BLaER1 treated with 17β-estradiol and CSF1 and Interleukin-3, amounts not matched to agents 10 nM and 100 nM (cell line): Measurements from ENCODE around the gene XPR1.
A peak's percentile ranks its signal among the peaks of the same experiment; 100 is the strongest.

ENCODE experiments used
- H3K27ac ChIP-seq, 11 experiments: shearing (Covaris generic); formaldehyde crosslinking; 2 replicates each; pipeline ENCODE4 v1.8.1; 2022
- H3K27me3 ChIP-seq, 11 experiments: shearing (Covaris generic); formaldehyde crosslinking; 2 replicates each; pipeline ENCODE4 v1.8.1; 2022
- H3K36me3 ChIP-seq, 11 experiments: shearing (Covaris generic); formaldehyde crosslinking; 2 replicates each; pipeline ENCODE4 v1.8.1; 2022
- H3K4me1 ChIP-seq, 10 experiments: shearing (Covaris generic); formaldehyde crosslinking; 2 replicates each; pipeline ENCODE4 v1.8.1; 2022
- H3K4me2 ChIP-seq, 11 experiments: shearing (Covaris generic); formaldehyde crosslinking; 2 replicates each; pipeline ENCODE4 v1.8.1; 2022
- H3K4me3 ChIP-seq, 10 experiments: shearing (Covaris generic); formaldehyde crosslinking; 2 replicates each; pipeline ENCODE4 v1.8.1; 2022
- H3K9ac ChIP-seq, 11 experiments: shearing (Covaris generic); formaldehyde crosslinking; 2 replicates each; pipeline ENCODE4 v1.8.1; 2022
- H3K9me3 ChIP-seq, 11 experiments: shearing (Covaris generic); formaldehyde crosslinking; replicated peaks in 1 of 11; 2 replicates each; pipeline ENCODE4 v1.8.1; 2022
- H4K20me1 ChIP-seq, 11 experiments: shearing (Covaris generic); formaldehyde crosslinking; 2 replicates each; pipeline ENCODE4 v1.8.1; 2022
- Cebpa-rat ChIP-seq, 11 experiments: shearing (Covaris generic); IDR thresholded peaks; 2 replicates each; pipeline ENCODE4 v1.8.1; 2022

The XPR1 gene

DNA sequence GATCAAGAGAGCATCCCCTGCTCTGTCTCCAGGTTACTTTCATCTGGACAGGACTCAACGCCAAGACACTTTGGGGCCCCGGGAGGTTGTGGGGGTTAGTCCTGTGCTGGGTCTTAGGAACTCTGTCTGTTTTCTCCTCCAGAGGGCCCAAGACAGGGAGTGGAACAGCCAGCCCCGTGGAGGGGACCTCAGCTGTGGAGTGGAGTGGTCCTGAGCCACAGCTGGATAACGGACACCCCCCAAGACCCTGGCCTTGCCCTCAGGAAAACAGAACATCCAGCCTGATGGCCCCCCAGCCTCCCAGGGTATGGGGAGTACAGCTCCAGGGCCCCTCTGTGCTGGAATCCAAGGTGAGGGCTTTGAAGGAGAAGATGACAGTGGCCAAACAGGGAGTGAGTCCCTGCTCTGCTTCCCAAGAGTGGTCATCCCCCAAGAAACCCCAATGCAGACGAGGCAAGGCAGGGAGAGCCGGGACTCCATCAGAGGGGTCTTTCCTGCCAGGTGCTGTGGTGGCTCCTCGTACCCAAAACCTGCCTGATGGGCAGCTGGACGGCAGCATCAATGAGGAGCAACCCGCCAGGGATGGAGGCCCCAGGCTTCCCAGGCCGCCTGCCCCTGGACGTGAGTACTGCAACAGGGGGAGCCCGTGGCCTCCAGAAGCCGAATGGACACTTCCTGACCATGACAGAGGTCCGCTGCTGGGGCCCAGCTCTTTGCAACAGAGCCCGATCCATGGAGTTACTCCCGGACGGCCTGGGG lies 284.4 kb downstream of the XPR1 start:
- Histone ChIP-seq H3K9ac (no peak overlapping the region), H3K9me3 (no peaks in the 10 kb centered on the region), H3K4me1 (peaks cover 27 to 51% (median 48%) of the 10 kb centered on the region in 10 experiments), H3K36me3 (no peaks in the 10 kb centered on the region), H3K4me3 (no peak overlapping the region), H3K4me2 (no peak overlapping the region), H3K27ac (no peak overlapping the region), H4K20me1 (peaks cover 0 to 57% (median 20%) of the 10 kb centered on the region in 11 experiments; a peak in 15 of 22 replicates), H3K27me3 (peaks cover 53 to 78% (median 65%) of the 10 kb centered on the region in 11 experiments)
- no peak for TF ChIP-seq Cebpa-rat (IDR thresholded peaks at IDR 0.05)

DNA sequence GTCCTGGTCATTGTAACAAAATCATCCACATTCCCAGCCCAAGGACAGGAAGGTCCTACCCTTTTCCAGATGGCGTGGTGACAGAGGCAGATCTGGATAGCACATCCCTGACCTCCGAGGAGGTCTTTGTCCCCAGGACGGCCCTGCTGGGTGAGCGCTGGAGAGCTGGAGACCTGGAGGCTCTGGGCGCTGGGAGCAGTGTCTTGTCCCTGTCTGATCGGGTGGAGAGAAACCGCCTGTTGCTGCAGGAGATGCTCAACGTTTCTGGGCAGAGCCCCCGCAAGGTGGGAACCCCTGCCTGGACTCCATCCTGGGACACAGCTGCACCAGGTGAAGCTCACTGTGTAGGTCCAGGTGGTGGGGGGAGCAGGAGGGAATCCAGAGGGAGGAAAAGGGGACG lies 284.9 kb downstream of the XPR1 start:
- Histone ChIP-seq H4K20me1 (peaks cover 0 to 54% (median 17%) of the 10 kb centered on the region in 11 experiments; a peak in 15 of 22 replicates), H3K27ac (no peak overlapping the region), H3K9me3 (no peaks in the 10 kb centered on the region), H3K4me1 (peaks cover 27 to 57% (median 50%) of the 10 kb centered on the region in 10 experiments), H3K4me3 (no peak overlapping the region), H3K9ac (no peak overlapping the region), H3K36me3 (no peaks in the 10 kb centered on the region), H3K27me3 (peaks cover 48 to 73% (median 59%) of the 10 kb centered on the region in 11 experiments), H3K4me2 (no peak overlapping the region)
- TF ChIP-seq Cebpa-rat (IDR thresholded peaks at IDR 0.05), result no peak

DNA sequence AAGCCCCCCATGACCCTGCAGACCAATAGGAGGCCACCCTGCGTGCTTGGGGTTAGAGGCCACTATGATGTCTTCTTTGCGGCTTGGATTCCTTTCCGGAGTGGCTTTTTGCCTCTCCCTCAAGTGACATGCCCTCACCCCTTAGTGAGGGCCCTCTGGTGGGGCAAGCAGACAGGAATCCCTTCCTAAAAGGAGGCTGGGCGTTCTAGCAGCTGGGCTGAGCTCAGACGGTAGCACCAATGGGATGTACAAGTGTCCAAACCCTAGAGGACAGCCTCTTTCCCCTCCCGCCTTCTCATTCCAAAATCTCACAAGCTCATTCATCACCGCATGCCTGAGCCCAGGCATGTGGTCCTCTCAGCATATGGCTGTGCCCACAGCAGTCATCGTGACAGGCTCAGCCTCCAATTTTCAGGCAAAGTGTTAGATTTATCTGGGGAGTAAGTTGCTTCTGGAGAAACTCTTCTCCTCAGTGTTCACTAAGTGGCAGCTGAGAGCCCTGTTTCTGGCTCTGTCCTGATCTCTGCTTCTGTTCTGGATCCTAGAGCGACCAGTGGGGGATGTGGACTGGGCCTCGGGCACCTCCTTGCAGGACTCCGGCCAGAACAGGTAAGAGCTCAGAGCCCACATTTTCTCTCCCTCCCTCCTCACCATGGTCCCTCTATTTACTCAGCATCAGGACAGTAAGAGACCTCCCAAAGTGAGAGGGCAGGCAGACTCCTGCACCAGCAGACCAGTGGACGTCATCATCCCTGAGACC lies 285.7 kb downstream of the XPR1 start:
- Histone ChIP-seq H3K27me3 (peaks cover 41 to 73% (median 52%) of the 10 kb centered on the region in 11 experiments), H3K4me2 (peak overlapping the region in 7 of 11 experiments; percentile 69 to 88 (median 77); a peak in 13 of 22 replicates), H4K20me1 (peaks cover 0 to 48% (median 10%) of the 10 kb centered on the region in 11 experiments; a peak in 14 of 22 replicates), H3K36me3 (no peaks in the 10 kb centered on the region), H3K27ac (no peak overlapping the region), H3K4me3 (no peak overlapping the region), H3K9ac (no peak overlapping the region), H3K4me1 (peaks cover 23 to 57% (median 50%) of the 10 kb centered on the region in 10 experiments), H3K9me3 (no peaks in the 10 kb centered on the region)
- no peak for TF ChIP-seq Cebpa-rat (IDR thresholded peaks at IDR 0.05)

DNA sequence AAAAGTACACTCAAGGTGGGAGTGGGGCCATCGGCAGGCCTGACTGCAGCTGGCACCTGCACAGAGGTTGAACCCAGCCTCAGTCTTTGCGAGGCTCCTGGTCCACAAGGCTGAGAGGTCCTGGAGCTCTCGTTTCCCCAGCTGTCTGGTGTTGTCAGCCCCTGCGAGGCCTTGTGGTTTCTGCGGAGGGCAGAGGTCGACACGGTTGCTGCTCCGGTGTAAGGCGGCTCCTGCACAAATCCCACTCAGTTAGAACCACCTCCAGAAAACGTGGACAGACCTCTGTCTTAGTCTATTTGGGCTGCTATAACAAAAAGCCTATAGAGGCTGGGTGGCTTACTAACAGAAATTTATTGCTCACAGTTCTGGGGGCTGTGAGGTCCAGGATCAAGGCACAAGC lies 286.7 kb downstream of the XPR1 start:
- H3K4me2 ChIP-seq, result peak overlapping the region; percentile 28 to 88 (median 73); a peak in 20 of 22 replicates
- H3K9me3 ChIP-seq, result no peaks in the 10 kb centered on the region
- no peaks in the 10 kb centered on the region for H3K36me3 ChIP-seq
- H3K27ac ChIP-seq, result no peak overlapping the region
- no peak for TF ChIP-seq Cebpa-rat (IDR thresholded peaks at IDR 0.05)
- H4K20me1 ChIP-seq, result peaks cover 0 to 37% (median 1%) of the 10 kb centered on the region in 11 experiments; a peak in 9 of 22 replicates
- H3K4me1 ChIP-seq, result peaks cover 26 to 57% (median 50%) of the 10 kb centered on the region in 10 experiments
- peaks cover 30 to 73% (median 41%) of the 10 kb centered on the region in 11 experiments for H3K27me3 ChIP-seq
- no peak overlapping the region for H3K4me3 ChIP-seq
- H3K9ac ChIP-seq, result no peak overlapping the region

DNA sequence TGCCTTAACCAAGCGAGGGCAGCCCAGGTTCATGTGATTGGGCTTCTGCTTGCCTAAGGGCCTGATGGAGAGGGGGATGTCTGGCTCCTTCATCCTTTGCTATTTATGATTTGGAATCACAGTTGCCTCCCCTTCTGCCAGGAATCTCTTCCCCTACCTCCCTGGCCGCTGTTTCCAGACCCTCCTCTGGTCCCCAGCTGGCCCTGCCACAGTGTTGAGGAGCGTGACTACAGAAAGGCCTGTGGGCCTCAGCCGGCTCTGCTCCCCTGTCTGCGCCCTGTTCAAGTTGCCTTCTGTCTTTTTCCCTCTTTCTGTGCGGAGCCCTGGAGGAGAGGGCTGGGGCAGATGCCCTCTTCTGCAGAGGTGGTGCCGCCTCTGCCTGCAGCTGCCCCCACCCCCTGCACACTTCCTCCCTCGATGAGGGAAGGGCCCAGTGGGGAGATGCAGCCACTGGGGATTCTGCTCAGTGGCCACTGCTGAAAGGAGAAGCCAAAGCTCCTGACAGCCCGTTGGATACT lies 287.4 kb downstream of the XPR1 start:
- no peak overlapping the region for H3K27ac ChIP-seq
- peaks cover 23 to 67% (median 34%) of the 10 kb centered on the region in 11 experiments for H3K27me3 ChIP-seq
- H4K20me1 ChIP-seq, result peaks cover 0 to 37% (median 0%) of the 10 kb centered on the region in 11 experiments; a peak in 6 of 22 replicates
- H3K4me2 ChIP-seq, result peak overlapping the region; percentile 28 to 88 (median 73); a peak in 21 of 22 replicates
- TF ChIP-seq Cebpa-rat (IDR thresholded peaks at IDR 0.05), result no peak
- H3K4me1 ChIP-seq, result peaks cover 27 to 63% (median 57%) of the 10 kb centered on the region in 10 experiments
- peak overlapping the region in 1 of 11 experiments; percentile 27; a peak in 1 of 22 replicates for H3K9ac ChIP-seq
- H3K4me3 ChIP-seq, result no peak overlapping the region
- H3K36me3 ChIP-seq, result no peaks in the 10 kb centered on the region
- H3K9me3 ChIP-seq, result no peaks in the 10 kb centered on the region

DNA sequence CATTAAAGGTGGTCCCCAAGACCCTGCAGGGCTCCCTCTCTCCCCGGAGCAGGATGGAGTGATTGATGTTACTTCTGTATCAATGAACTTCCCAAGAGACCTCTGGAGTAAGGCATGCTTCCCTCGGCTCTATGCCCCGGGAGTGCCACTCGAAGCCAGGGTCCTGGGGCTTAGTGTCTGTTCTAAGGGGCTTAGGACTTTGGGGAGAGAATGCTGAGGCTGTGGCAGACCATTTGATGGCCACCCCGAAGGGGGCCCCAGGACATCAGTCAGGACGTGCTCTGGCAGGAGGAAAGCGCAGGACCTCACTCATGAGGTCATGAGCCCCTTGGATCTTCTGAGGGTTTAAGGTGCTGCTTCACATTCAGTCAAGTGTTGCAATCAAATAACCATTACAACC lies 288.4 kb downstream of the XPR1 start:
- no peak for TF ChIP-seq Cebpa-rat (IDR thresholded peaks at IDR 0.05)
- peaks cover 27 to 72% (median 65%) of the 10 kb centered on the region in 10 experiments for H3K4me1 ChIP-seq
- H3K9me3 ChIP-seq, result no peaks in the 10 kb centered on the region
- peaks cover 0 to 39% (median 0%) of the 10 kb centered on the region in 11 experiments; a peak in 6 of 22 replicates for H4K20me1 ChIP-seq
- H3K4me2 ChIP-seq, result peak overlapping the region in 10 of 11 experiments; percentile 36 to 88 (median 75); a peak in 18 of 22 replicates
- peaks cover 13 to 58% (median 25%) of the 10 kb centered on the region in 11 experiments for H3K27me3 ChIP-seq
- H3K4me3 ChIP-seq, result no peak overlapping the region
- no peaks in the 10 kb centered on the region for H3K36me3 ChIP-seq
- H3K27ac ChIP-seq, result no peak overlapping the region
- no peak overlapping the region for H3K9ac ChIP-seq

DNA sequence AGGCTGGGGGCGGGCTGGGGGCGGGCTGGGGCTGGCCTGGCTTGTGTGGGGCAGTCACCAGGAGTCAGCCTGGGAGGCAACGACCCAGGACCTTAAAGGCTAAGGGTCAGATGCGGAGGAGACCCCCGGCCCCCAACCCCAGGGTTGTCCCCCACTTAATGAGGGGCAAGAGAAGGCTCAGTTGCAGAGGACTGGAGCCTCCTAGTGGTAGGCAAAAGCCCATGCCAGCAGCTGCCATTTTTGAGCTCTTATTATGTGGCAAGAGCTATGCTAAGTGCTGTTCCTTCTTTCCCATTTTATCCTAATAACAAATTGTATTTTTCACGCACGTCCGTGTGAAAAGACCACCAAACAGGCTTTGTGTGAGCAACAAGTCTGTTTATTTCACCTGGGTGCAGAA lies 288.9 kb downstream of the XPR1 start:
- H4K20me1 ChIP-seq, result peaks cover 0 to 44% (median 0%) of the 10 kb centered on the region in 11 experiments; a peak in 6 of 22 replicates
- no peaks in the 10 kb centered on the region for H3K36me3 ChIP-seq
- H3K4me3 ChIP-seq, result no peak overlapping the region
- peaks cover 8 to 53% (median 20%) of the 10 kb centered on the region in 11 experiments; a peak in 21 of 22 replicates for H3K27me3 ChIP-seq
- H3K4me1 ChIP-seq, result peaks cover 28 to 77% (median 70%) of the 10 kb centered on the region in 10 experiments
- H3K27ac ChIP-seq, result no peak overlapping the region
- TF ChIP-seq Cebpa-rat (IDR thresholded peaks at IDR 0.05), result no peak
- H3K9ac ChIP-seq, result no peak overlapping the region
- H3K9me3 ChIP-seq, result no peaks in the 10 kb centered on the region
- 0 out of 22 replicates have a peak overlapping the region, but pooled peaks of 1 of the 11 experiments have one; percentile 8 for H3K4me2 ChIP-seq

DNA sequence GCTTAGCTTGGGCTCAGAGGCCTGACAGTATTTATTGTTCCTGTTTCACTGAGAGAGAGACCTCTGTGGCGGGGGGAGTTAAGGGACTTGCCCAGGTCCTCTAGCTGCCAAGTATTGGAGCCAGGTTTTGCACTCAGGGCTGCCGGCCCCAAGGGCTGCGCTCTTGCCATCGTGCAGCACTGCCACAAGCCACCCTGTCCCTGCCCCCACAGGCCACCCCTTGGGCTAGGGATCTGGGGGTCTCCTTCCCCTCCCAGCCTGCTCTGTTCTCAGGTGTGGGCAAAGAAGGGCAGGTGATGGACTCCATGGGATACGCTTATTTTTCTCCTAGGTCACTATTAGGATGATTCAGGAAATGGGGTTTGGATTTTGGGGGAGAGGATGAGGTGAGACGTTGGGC lies 289.6 kb downstream of the XPR1 start:
- H3K9ac ChIP-seq, result no peak overlapping the region
- H3K4me1 ChIP-seq, result peaks cover 35 to 84% (median 77%) of the 10 kb centered on the region in 10 experiments
- no peak overlapping the region for H3K4me3 ChIP-seq

More for the DNA sequence above, 289.6 kb downstream of the XPR1 start:
- no peak for TF ChIP-seq Cebpa-rat (IDR thresholded peaks at IDR 0.05)
- H3K4me2 ChIP-seq, result peak overlapping the region in 8 of 11 experiments; percentile 70 to 94 (median 82); a peak in 13 of 22 replicates
- peaks cover 2 to 46% (median 13%) of the 10 kb centered on the region in 11 experiments; a peak in 17 of 22 replicates for H3K27me3 ChIP-seq
- H3K36me3 ChIP-seq, result no peaks in the 10 kb centered on the region
- H4K20me1 ChIP-seq, result peaks cover 0 to 49% (median 3%) of the 10 kb centered on the region in 11 experiments; a peak in 6 of 22 replicates
- no peak overlapping the region for H3K27ac ChIP-seq
- no peaks in the 10 kb centered on the region for H3K9me3 ChIP-seq
